Testis (tissue), 3 donors: Measurements from ENCODE around the gene GTF2I. TPM values are rescaled to one million over a fixed set of nuclear protein-coding genes. Genes with fewer than 3 reads are reported as not detected.
"Not testable (repeated sequence)": the region's sequence is repeated elsewhere in the genome, so short reads cannot be mapped to it uniquely, and the experiment has no call there.

Experiments
- DNase-seq: peaks from one replicate; pipeline ENCODE4 v3.0.0-alpha.2; 2019
- H3K27ac ChIP-seq, 2 donors: fragments of 200-600 bp; sonication (generic); one replicate each; pipeline ENCODE4 v1.5.1; 2019
- H3K27me3 ChIP-seq: fragments of 200-600 bp; sonication (generic); one replicate; pipeline ENCODE4 v1.5.1; 2019
- H3K36me3 ChIP-seq: fragments of 200-600 bp; sonication (generic); one replicate; pipeline ENCODE4 v1.5.1; 2017; ENCODE audit warnings: low read depth; ENCODE audit errors: missing control alignments
- H3K4me1 ChIP-seq: fragments of 200-600 bp; sonication (generic); one replicate; pipeline ENCODE4 v1.5.1; 2019
- H3K4me3 ChIP-seq, 2 donors: fragments of 200-600 bp; sonication (generic); one replicate each; pipeline ENCODE4 v1.5.1; 2017 to 2019
- H3K9me3 ChIP-seq: fragments of 200-600 bp; sonication (generic); one replicate; pipeline ENCODE4 v1.5.1; 2017
- CTCF ChIP-seq, 3 experiments: fragments of 450-650 bp in 2 of 3; fragments of 200-600 bp in 1 of 3; sonication (generic) in 1 of 3; IDR thresholded peaks; one replicate each; pipeline ENCODE4 v1.5.1; 2016 to 2019; ENCODE audit warnings: antibody characterized with exemption in 3 of 3, mild to moderate bottlenecking in 2 of 3, moderate library complexity in 1 of 3
- POLR2A ChIP-seq: fragments of 450-650 bp; IDR thresholded peaks from one replicate; pipeline ENCODE4 v1.6.1; 2017; ENCODE audit warnings: antibody characterized with exemption, mild to moderate bottlenecking, moderate library complexity
- WGBS, 2 donors: methylation state at CpG; one replicate each; pipeline ENCODE4 v1.1.5; 2018; 5-methylcytosine and 5-hydroxymethylcytosine counted together
- intact Hi-C: fragments of 100-400 bp; cut with DNase I; formaldehyde crosslinking; loops from one replicate; pipeline ENCODE4 v1.15.1; 2023; ENCODE audit warnings: low total_unique reads
- polyA plus RNA-seq: library from polyadenylated mRNA; stranded (reverse); fragments of 350-450 nt; fragmentation: Illumina TruSeq; extraction: RNeasy Lipid Tissue Mini Kit (QIAGEN cat#74804); gene quantifications from one replicate; pipeline ENCODE4 v1.2.3, GENCODE V29; 2014; ENCODE audit warnings: low read depth, low replicate concordance; ENCODE audit not compliant: insufficient read depth
- total RNA-seq, 2 donors: library from RNA; depleted of rRNA; stranded (reverse); fragments of >200 nt; gene quantifications; one replicate each; pipeline ENCODE4 v1.2.3, GENCODE V29; 2016

The GTF2I gene
- total and polyA plus RNA-seq, 3 donors from 2014 or later: 83.4 to 210 (median 208) TPM

- H3K27me3 ChIP-seq: no peaks in the 10 kb centered on the region
- H3K27ac ChIP-seq: peak overlapping the region; percentile 0 to 74
- peak; percentile 82 for DNase-seq
- intact Hi-C loops: no loop called here
- WGBS, 2 donors: 27 to 34% methylated on average over 12 of the region's 12 CpGs
- no peak overlapping the region for H3K4me3 ChIP-seq
- no peak for TF ChIP-seq CTCF (IDR thresholded peaks at IDR 0.05)
- no peak for TF ChIP-seq POLR2A
- H3K9me3 ChIP-seq: no peaks in the 10 kb centered on the region
- no peaks in the 10 kb centered on the region for H3K36me3 ChIP-seq
- peaks cover 11% of the 10 kb centered on the region for H3K4me1 ChIP-seq
Observed at GRCh38 chr7:74627661-74628411, 29.7 kb upstream of the GTF2I start.

- Histone ChIP-seq H3K36me3 (no peaks in the 10 kb centered on the region), H3K4me3 (no peak overlapping the region), H3K9me3 (no peaks in the 10 kb centered on the region), H3K27ac (no peak overlapping the region), H3K4me1 (peaks cover 17% of the 10 kb centered on the region), H3K27me3 (no peaks in the 10 kb centered on the region)
- DNase-seq: no peak
- intact Hi-C loops: no loop called here
- TF ChIP-seq CTCF (IDR thresholded peaks at IDR 0.05) (no peak), POLR2A (no peak)
- WGBS, 2 donors: 78 to 85% methylated on average over 8 of the region's 8 CpGs
Observed at GRCh38 chr7:74632505-74632904, 25.0 kb upstream of the GTF2I start.

- no peaks in the 10 kb centered on the region for H3K36me3 ChIP-seq
- peaks cover 8% of the 10 kb centered on the region for H3K4me1 ChIP-seq
- no peaks in the 10 kb centered on the region for H3K27me3 ChIP-seq
- no peak overlapping the region for H3K4me3 ChIP-seq
- no peak overlapping the region for H3K27ac ChIP-seq
- 65 to 79% methylated on average over 7 to 9 of the region's 9 CpGs for WGBS, 2 donors
- peak; percentile 52 for DNase-seq
- intact Hi-C loops: no loop called here
- no peaks in the 10 kb centered on the region for H3K9me3 ChIP-seq
- no peak for TF ChIP-seq CTCF (IDR thresholded peaks at IDR 0.05)
- TF ChIP-seq POLR2A: no peak
Observed at GRCh38 chr7:74633451-74633921, 24.0 kb upstream of the GTF2I start.

- Histone ChIP-seq H3K27me3 (no peaks in the 10 kb centered on the region), H3K9me3 (no peaks in the 10 kb centered on the region), H3K4me3 (no peak overlapping the region), H3K36me3 (no peaks in the 10 kb centered on the region), H3K4me1 (peaks cover 6% of the 10 kb centered on the region), H3K27ac (no peak overlapping the region)
- intact Hi-C loops: no loop called here
- TF ChIP-seq POLR2A (no peak), CTCF (IDR thresholded peaks at IDR 0.05) (no peak)
- no peak for DNase-seq
- WGBS, 2 donors: 96 to 100% methylated on average over 3 to 7 of the region's 7 CpGs
Observed at GRCh38 chr7:74637745-74638144, 19.8 kb upstream of the GTF2I start.

- H3K9me3 ChIP-seq, intact Hi-C loops, H3K27ac ChIP-seq, H3K36me3 ChIP-seq, H3K4me1 ChIP-seq, H3K4me3 ChIP-seq, H3K27me3 ChIP-seq: not testable (repeated sequence)
- WGBS, 2 donors: 24 to 38% methylated on average over 11 of the region's 11 CpGs
- peak; percentile 63 for DNase-seq
Observed at GRCh38 chr7:74650055-74650454, 7.5 kb upstream of the GTF2I start.

- H3K36me3 ChIP-seq, H3K9me3 ChIP-seq, H3K4me1 ChIP-seq, intact Hi-C loops, H3K4me3 ChIP-seq, DNase-seq, H3K27me3 ChIP-seq: not testable (repeated sequence)
- H3K27ac ChIP-seq: peak overlapping the region in 1 of 2 donors; percentile 48
- 59 to 60% methylated on average over 4 to 8 of the region's 9 CpGs for WGBS, 2 donors
Observed at GRCh38 chr7:74650493-74651132, 6.9 kb upstream of the GTF2I start.

GRCh38 chr7:74651133-74651504 is 6.4 kb upstream of the GTF2I start:
- DNase-seq, H3K4me3 ChIP-seq, intact Hi-C loops, H3K27ac ChIP-seq, H3K27me3 ChIP-seq, H3K4me1 ChIP-seq, H3K36me3 ChIP-seq, H3K9me3 ChIP-seq: not testable (repeated sequence)
- 90 to 94% methylated on average over 12 of the region's 12 CpGs for WGBS, 2 donors
